SK-N-SH treated with all-trans-retinoic acid at 6 μM for 48 hours (cell line): ENCODE results near the gene RGS7.

Source experiments
- BACH2 ChIP-seq: fragments of 250-450 bp; sonication (Bioruptor Pico); IDR thresholded peaks from 2 replicates; pipeline ENCODE4 v1.9.0; 2021; ENCODE audit warnings: mild to moderate bottlenecking, borderline replicate concordance
- ESRRG ChIP-seq: fragments of 250-450 bp; sonication (Bioruptor Pico); IDR thresholded peaks from 2 replicates; pipeline ENCODE4 v1.6.1; 2021; ENCODE audit warnings: mild to moderate bottlenecking
- GLIS3 ChIP-seq: fragments of 250-450 bp; sonication (Bioruptor Pico); IDR thresholded peaks from 2 replicates; pipeline ENCODE4 v1.5.0; 2020; ENCODE audit warnings: mild to moderate bottlenecking, moderate library complexity
- RARB ChIP-seq: fragments of 250-450 bp; sonication (Bioruptor Pico); IDR thresholded peaks from 2 replicates; pipeline ENCODE4 v1.8.0; 2021; ENCODE audit warnings: mild to moderate bottlenecking, moderate library complexity
- ZNF565 ChIP-seq: fragments of 450-650 bp; formaldehyde crosslinking; conservative IDR thresholded peaks from 2 replicates; pipeline ENCODE4 v1.5.0; 2020; ENCODE audit warnings: low read depth, mild to moderate bottlenecking, moderate library complexity
- ZNF70 ChIP-seq: fragments of 450-650 bp; formaldehyde crosslinking; IDR thresholded peaks from 2 replicates; pipeline ENCODE4 v1.5.0; 2020; ENCODE audit warnings: mild to moderate bottlenecking, moderate library complexity
- ZNF8 ChIP-seq: fragments of 450-650 bp; formaldehyde crosslinking; IDR thresholded peaks from 2 replicates; pipeline ENCODE4 v1.5.0; 2020; ENCODE audit warnings: mild to moderate bottlenecking, moderate library complexity
- TF ChIP-seq, protein P1 (sequence below): fragments of 250-450 bp; sonication (Bioruptor Pico); IDR thresholded peaks from 2 replicates; pipeline ENCODE4 v1.5.1; 2021; ENCODE audit warnings: mild to moderate bottlenecking, moderate library complexity

DNA sequence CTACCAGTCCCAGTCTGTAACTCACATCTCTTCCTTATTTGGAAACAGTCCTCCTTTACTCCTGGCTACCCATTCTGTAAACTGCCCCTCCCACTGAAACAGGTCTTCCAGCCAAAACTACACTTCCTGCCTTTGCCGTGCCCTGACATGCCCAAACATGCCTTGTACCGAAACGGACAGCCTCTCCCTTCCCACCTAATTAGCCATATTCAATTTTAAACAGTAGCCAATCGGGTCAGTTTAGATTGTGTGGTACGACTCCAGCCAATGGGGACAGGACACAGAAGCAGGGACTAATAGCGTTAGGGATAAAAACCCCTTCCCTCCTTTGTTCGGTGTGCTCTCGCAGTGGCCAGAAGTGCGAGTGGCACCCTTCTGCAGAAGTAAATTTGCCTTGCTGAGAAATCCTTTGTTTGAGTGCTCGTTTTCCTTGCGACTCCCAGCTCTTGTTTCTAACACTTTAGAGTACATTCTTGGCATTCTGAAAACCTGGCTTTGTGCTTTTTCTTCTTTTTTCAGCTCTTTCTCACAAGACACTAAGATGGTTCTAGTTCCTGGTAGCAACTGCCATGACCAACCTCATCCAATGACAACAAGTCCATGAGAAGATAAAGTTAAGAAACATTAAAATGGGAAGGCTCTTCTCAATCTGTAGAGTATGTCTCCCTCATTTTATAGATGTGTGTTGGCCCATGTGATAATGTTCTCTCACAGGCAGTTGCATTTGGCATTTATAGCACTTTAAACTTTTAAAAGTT, 419.9 kb downstream of the RGS7 start:
- no peak for TF ChIP-seq BACH2 (CRISPR knock-in tag)
- no peak for TF ChIP-seq ESRRG (CRISPR knock-in tag)
- TF ChIP-seq ZNF70 = no peak
- TF ChIP-seq ZNF565 (CRISPR knock-in tag) = no peak
- TF ChIP-seq ZNF8 (CRISPR knock-in tag) = no peak
- no peak for TF ChIP-seq GLIS3 (CRISPR knock-in tag)
- TF ChIP-seq, protein P1, sequence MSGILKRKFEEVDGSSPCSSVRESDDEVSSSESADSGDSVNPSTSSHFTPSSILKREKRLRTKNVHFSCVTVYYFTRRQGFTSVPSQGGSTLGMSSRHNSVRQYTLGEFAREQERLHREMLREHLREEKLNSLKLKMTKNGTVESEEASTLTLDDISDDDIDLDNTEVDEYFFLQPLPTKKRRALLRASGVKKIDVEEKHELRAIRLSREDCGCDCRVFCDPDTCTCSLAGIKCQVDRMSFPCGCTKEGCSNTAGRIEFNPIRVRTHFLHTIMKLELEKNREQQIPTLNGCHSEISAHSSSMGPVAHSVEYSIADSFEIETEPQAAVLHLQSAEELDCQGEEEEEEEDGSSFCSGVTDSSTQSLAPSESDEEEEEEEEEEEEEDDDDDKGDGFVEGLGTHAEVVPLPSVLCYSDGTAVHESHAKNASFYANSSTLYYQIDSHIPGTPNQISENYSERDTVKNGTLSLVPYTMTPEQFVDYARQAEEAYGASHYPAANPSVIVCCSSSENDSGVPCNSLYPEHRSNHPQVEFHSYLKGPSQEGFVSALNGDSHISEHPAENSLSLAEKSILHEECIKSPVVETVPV (CRISPR knock-in tag) = no peak
- no peak for TF ChIP-seq RARB (CRISPR knock-in tag)
